DOHH2 (cell line): ENCODE data around the gene CATSPERE.
"Not testable (repeated sequence)": the region's sequence is repeated elsewhere in the genome, so short reads cannot be mapped to it uniquely, and the experiment has no call there.

ENCODE experiments used
- EZH2phosphoT487 ChIP-seq: fragments of 200-600 bp; sonication (generic); IDR thresholded peaks from 2 replicates; pipeline ENCODE4 v1.6.1; 2017; ENCODE audit warnings: borderline replicate concordance, mild to moderate bottlenecking, antibody characterized with exemption, low read length, moderate library complexity, mixed read lengths
- TF ChIP-seq, protein P1 (sequence below): fragments of 200-600 bp; sonication (generic); IDR thresholded peaks from one replicate; pipeline ENCODE4 v1.5.1; 2014; ENCODE audit warnings: antibody characterized with exemption, mild to moderate bottlenecking, low read depth, low read length; ENCODE audit not compliant: poor library complexity, severe bottlenecking

DNA sequence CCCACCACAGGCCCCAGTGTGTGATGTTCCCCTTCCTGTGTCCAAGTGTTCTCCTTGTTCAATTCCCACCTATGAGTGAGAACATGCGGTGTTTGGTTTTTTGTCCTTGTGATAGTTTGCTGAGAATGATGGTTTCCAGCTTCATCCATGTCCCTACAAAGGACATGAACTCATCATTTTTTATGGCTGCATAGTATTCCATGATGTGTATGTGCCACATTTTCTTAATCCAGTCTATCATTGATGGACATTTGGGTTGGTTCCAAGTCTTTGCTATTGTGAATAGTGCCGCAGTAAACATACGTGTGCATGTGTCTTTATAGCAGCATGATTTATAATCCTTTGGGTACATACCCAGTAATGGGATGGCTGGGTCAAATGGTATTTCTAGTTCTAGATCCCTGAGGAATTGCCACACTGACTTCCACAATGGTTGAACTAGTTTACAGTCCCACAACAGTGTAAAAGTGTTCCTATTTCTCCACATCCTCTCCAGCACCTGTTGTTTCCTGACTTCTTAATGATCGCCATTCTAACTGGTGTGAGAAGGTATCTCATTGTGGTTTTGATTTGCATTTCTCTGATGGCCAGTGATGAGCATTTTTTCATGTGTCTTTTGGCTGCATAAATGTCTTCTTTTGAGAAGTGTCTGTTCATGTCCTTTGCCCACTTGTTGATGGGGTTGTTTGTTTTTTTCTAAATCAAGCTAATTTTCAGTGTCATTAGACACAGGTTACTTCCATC, 200.7 kb downstream of the CATSPERE start:
- TF ChIP-seq, protein P1, sequence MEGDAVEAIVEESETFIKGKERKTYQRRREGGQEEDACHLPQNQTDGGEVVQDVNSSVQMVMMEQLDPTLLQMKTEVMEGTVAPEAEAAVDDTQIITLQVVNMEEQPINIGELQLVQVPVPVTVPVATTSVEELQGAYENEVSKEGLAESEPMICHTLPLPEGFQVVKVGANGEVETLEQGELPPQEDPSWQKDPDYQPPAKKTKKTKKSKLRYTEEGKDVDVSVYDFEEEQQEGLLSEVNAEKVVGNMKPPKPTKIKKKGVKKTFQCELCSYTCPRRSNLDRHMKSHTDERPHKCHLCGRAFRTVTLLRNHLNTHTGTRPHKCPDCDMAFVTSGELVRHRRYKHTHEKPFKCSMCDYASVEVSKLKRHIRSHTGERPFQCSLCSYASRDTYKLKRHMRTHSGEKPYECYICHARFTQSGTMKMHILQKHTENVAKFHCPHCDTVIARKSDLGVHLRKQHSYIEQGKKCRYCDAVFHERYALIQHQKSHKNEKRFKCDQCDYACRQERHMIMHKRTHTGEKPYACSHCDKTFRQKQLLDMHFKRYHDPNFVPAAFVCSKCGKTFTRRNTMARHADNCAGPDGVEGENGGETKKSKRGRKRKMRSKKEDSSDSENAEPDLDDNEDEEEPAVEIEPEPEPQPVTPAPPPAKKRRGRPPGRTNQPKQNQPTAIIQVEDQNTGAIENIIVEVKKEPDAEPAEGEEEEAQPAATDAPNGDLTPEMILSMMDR: not testable (repeated sequence)
- TF ChIP-seq EZH2phosphoT487: not testable (repeated sequence)
